ENCODE results near the gene DNMT3A. TPM values are rescaled to one million over a fixed set of nuclear protein-coding genes. Genes with fewer than 3 reads are reported as not detected.

Gene DNMT3A
- total RNA-seq, 4 donors from 2014 or later: 5.9 to 14.1 (median 8.0) TPM

DNA sequence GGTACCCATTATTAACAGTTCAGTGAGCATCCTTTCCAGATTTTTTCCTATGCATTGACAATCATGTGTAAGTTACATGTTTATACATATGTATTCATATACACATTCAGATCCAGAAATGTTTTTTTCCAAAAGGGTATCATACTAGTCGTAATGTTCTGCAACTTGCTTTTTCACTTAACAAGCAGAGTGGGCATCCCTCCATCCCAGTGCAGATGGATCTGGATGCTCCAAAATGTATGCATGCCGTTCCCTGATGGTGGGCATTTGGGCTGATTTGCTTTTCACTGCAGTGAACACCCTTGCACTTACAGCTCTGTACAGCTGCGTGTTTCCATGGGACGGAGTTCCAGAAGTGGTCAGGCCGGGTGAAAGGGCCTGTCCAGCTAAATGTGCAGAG, 57.0 kb downstream of the DNMT3A start:
- in situ Hi-C loops (cut with MboI; ENCODE audit: low sequenced_read_pairs in 4 of 4): no loop called here
- ATAC-seq: no peak
- intact Hi-C loops (cut with DNase I; ENCODE audit: low total_unique reads): no loop called here

DNA sequence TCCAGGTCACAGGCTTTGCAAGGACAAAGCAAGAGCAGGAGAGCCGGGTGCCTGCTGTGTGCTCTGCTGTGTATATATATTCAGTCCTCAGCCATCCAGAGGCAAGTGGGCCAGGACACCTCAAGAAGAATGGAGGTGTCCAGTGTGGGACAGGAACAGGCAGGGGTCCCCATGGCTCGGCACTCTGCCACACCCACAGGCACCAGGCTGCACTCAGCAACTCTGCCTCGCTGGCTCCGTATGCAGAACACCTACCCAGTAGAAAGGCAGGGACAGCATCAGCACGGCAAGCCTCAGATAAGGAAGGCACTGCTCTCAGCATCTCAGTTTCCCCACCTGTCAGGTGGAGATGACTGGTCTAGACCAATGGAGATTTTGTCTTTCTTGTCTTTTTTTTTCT, 57.8 kb downstream of the DNMT3A start:
- Histone ChIP-seq H3K4me3 (no peak overlapping the region), H3K27ac (no peak overlapping the region), H3K27me3 (no peaks in the 10 kb centered on the region), H3K9me3 (no peaks in the 10 kb centered on the region), H3K36me3 (peaks cover 0 to 14% of the 10 kb centered on the region in 2 donors), H3K4me1 (peaks cover 23 to 29% of the 10 kb centered on the region in 2 donors)
- in situ Hi-C loops (cut with MboI; ENCODE audit: low sequenced_read_pairs in 4 of 4) (no loop called here), intact Hi-C loops (cut with DNase I; ENCODE audit: low total_unique reads) (no loop called here)
- ATAC-seq (no peak), DNase-seq (no peak)
- no peak for TF ChIP-seq POLR2A (IDR thresholded peaks at IDR 0.05)
- TF ChIP-seq, protein P1, sequence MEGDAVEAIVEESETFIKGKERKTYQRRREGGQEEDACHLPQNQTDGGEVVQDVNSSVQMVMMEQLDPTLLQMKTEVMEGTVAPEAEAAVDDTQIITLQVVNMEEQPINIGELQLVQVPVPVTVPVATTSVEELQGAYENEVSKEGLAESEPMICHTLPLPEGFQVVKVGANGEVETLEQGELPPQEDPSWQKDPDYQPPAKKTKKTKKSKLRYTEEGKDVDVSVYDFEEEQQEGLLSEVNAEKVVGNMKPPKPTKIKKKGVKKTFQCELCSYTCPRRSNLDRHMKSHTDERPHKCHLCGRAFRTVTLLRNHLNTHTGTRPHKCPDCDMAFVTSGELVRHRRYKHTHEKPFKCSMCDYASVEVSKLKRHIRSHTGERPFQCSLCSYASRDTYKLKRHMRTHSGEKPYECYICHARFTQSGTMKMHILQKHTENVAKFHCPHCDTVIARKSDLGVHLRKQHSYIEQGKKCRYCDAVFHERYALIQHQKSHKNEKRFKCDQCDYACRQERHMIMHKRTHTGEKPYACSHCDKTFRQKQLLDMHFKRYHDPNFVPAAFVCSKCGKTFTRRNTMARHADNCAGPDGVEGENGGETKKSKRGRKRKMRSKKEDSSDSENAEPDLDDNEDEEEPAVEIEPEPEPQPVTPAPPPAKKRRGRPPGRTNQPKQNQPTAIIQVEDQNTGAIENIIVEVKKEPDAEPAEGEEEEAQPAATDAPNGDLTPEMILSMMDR (IDR thresholded peaks at IDR 0.05 in 4 of 5, conservative IDR thresholded peaks at IDR 0.05 in 1 of 5): no peak

More for the DNA sequence above, 57.0 kb downstream of the DNMT3A start:
- TF ChIP-seq POLR2A (IDR thresholded peaks at IDR 0.05): no peak
- TF ChIP-seq, protein P1 (IDR thresholded peaks at IDR 0.05 in 4 of 5, conservative IDR thresholded peaks at IDR 0.05 in 1 of 5): no peak
- H3K27ac ChIP-seq: no peak overlapping the region
- H3K36me3 ChIP-seq: peaks cover 0 to 14% of the 10 kb centered on the region in 2 donors
- H3K4me1 ChIP-seq: peaks cover 20 to 27% of the 10 kb centered on the region in 2 donors
- DNase-seq: no peak
- H3K4me3 ChIP-seq: no peak overlapping the region
- H3K27me3 ChIP-seq: no peaks in the 10 kb centered on the region
- no peaks in the 10 kb centered on the region for H3K9me3 ChIP-seq

DNA sequence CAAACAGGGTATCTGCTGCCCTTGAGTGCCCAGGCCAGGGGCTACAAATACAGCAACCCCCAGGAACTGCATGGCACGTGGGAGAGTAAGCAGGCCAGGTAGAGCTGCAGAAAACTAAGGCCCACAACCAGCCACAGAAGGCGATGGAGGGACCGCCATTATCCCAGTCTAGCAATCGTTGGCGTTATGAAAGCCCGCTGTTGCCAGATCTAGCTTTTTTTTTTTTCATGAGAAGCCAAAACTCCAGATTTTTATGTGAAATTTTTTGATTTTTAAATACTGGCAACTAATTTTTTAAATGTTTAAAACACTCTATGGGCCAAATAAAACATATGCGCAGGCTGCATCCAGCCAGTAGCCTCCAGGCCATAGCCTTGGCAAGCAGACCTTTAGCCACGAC, 59.8 kb downstream of the DNMT3A start:
- intact Hi-C loops (cut with DNase I; ENCODE audit: low total_unique reads): no loop called here

DNA sequence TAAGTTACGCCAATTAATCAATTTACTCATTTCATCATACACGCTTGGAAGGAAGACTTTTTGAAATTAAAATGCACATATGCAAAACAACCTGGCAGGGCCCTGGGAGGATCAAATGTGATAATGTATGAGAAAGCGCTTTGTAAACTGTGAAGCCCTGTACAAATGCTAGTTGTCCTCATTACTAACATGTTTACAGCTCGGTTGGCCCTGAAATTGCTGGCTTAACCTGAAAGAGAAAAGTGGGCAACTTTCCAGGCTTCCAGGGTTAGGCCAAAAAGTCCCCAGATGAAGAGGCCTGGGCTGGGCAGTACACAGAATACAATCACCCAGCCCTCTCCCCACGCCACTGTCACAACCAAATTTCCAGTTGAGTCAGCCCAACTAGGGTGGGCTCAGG, 60.2 kb downstream of the DNMT3A start:
- TF ChIP-seq, protein P1 (IDR thresholded peaks at IDR 0.05 in 4 of 5, conservative IDR thresholded peaks at IDR 0.05 in 1 of 5): no peak
- no peak for TF ChIP-seq POLR2A (IDR thresholded peaks at IDR 0.05)
- Histone ChIP-seq H3K4me3 (no peak overlapping the region), H3K27ac (peak overlapping the region in 2 of 4 donors; percentile 10 to 12), H3K4me1 (peaks cover 31 to 45% of the 10 kb centered on the region in 2 donors), H3K36me3 (peaks cover 0 to 14% of the 10 kb centered on the region in 2 donors), H3K27me3 (no peaks in the 10 kb centered on the region), H3K9me3 (no peaks in the 10 kb centered on the region)
- in situ Hi-C loops (cut with MboI; ENCODE audit: low sequenced_read_pairs in 4 of 4) (no loop called here), intact Hi-C loops (cut with DNase I; ENCODE audit: low total_unique reads) (no loop called here)
- DNase-seq (no peak), ATAC-seq (no peak)

More for the DNA sequence above, 59.8 kb downstream of the DNMT3A start:
- H3K4me1 ChIP-seq: peaks cover 31 to 44% of the 10 kb centered on the region in 2 donors
- no peaks in the 10 kb centered on the region for H3K27me3 ChIP-seq
- no peak for DNase-seq
- no peak for TF ChIP-seq POLR2A (IDR thresholded peaks at IDR 0.05)
- TF ChIP-seq, protein P1 (IDR thresholded peaks at IDR 0.05 in 4 of 5, conservative IDR thresholded peaks at IDR 0.05 in 1 of 5): no peak
- H3K36me3 ChIP-seq: peaks cover 0 to 14% of the 10 kb centered on the region in 2 donors
- in situ Hi-C loops (cut with MboI; ENCODE audit: low sequenced_read_pairs in 4 of 4): no loop called here
- no peaks in the 10 kb centered on the region for H3K9me3 ChIP-seq
- peak overlapping the region in 2 of 4 donors; percentile 12 to 31 for H3K27ac ChIP-seq
- no peak overlapping the region for H3K4me3 ChIP-seq
- no peak for ATAC-seq
